ENCODE measurements around the gene HSFX3. TPM values are rescaled to one million over a fixed set of nuclear protein-coding genes. Genes with fewer than 3 reads are reported as not detected.
"Not testable (repeated sequence)": the region's sequence is repeated elsewhere in the genome, so short reads cannot be mapped to it uniquely, and the experiment has no call there.

Gene HSFX3
- total and polyA plus RNA-seq, 2 of the 13 experiments (the other 11 are each of a cell fraction or from before 2014, with no cell fraction given), result not detected

- POLR2A ChIA-PET, result no interaction called here
- ATAC-seq, result no peak
Measured at GRCh38 chrX:149563359-149563758, 13.6 kb upstream of the HSFX3 start.

GRCh38 chrX:149555251-149555650, 5.5 kb upstream of the HSFX3 start:
- ATAC-seq; H4K20me1 ChIP-seq (ENCODE audit: insufficient read depth, low read length); H2AFZ ChIP-seq (ENCODE audit: low read length); H3K9ac ChIP-seq (ENCODE audit: insufficient read depth, low read depth, low read length); POLR2A ChIA-PET; FAIRE-seq; H3K4me2 ChIP-seq (ENCODE audit: low read depth, low read length); H3K4me3 ChIP-seq (replicated peaks in 1 of 3; ENCODE audit: insufficient read depth in 1 of 3, low read depth in 2 of 3, low read length in 3 of 3); H3K27me3 ChIP-seq (ENCODE audit: control insufficient read depth in 1 of 2, insufficient read depth in 2 of 2, low read length in 2 of 2); in situ Hi-C loops (cut with HindIII; ENCODE audit: extremely low pct_ligation_motif_present, low pct_unique_long_range_greater_than_20kb); BruUV-seq (replicated peaks); H3K9me3 ChIP-seq (ENCODE audit: low read length); H3K4me1 ChIP-seq (ENCODE audit: insufficient read depth, low read length); H3K27ac ChIP-seq (ENCODE audit: extremely low read length, insufficient read depth, low read length); intact Hi-C loops (cut with micrococcal nuclease; ENCODE audit: unreplicated experiment); H3K36me3 ChIP-seq (replicated peaks in 1 of 2; ENCODE audit: control insufficient read depth in 1 of 2, insufficient read depth in 2 of 2, low read length in 2 of 2); CTCF ChIA-PET (ENCODE audit: low intra/inter-chr PET ratio, low total read pairs); DNase-seq (ENCODE audit: low spot score); H3K79me2 ChIP-seq (ENCODE audit: insufficient read depth, low read length): not testable (repeated sequence)
- WGBS (ENCODE audit: low lambda C conversion rate), result no CpG with 5 or more reads among the region's 4 CpGs

More at GRCh38 chrX:149563359-149563758, 13.6 kb upstream of the HSFX3 start:
- 0% methylated on average over 3 of the region's 4 CpGs for WGBS (ENCODE audit: low lambda C conversion rate)
- BruUV-seq (replicated peaks), result no TSS peak
- H3K36me3 ChIP-seq (replicated peaks in 1 of 2; ENCODE audit: control insufficient read depth in 1 of 2, insufficient read depth in 2 of 2, low read length in 2 of 2), result no peaks in the 10 kb centered on the region
- no peak for FAIRE-seq
- no peak overlapping the region for H2AFZ ChIP-seq (ENCODE audit: low read length)
- H3K9ac ChIP-seq (ENCODE audit: insufficient read depth, low read depth, low read length), result no peak overlapping the region
- intact Hi-C loops (cut with micrococcal nuclease; ENCODE audit: unreplicated experiment) (no loop called here), in situ Hi-C loops (cut with HindIII; ENCODE audit: extremely low pct_ligation_motif_present, low pct_unique_long_range_greater_than_20kb) (no loop called here)
- DNase-seq (ENCODE audit: low spot score), result no peak
- TF ChIP-seq ZNF251 (CRISPR knock-in tag; IDR thresholded peaks at IDR 0.05) (no peak), RCOR2 (CRISPR knock-in tag; IDR thresholded peaks at IDR 0.05) (no peak), HINFP (CRISPR knock-in tag; IDR thresholded peaks at IDR 0.05; ENCODE audit: low read depth) (no peak), HMG20A (CRISPR knock-in tag; IDR thresholded peaks at IDR 0.05; ENCODE audit: borderline replicate concordance) (no peak), ZNF605 (CRISPR knock-in tag; IDR thresholded peaks at IDR 0.05) (no peak), E2F2 (CRISPR knock-in tag; IDR thresholded peaks at IDR 0.05; ENCODE audit: borderline replicate concordance) (no peak), RXRB (CRISPR knock-in tag; IDR thresholded peaks at IDR 0.05; ENCODE audit: borderline replicate concordance) (no peak), NFATC3 (CRISPR knock-in tag; IDR thresholded peaks at IDR 0.05) (no peak), ZNF674 (CRISPR knock-in tag; IDR thresholded peaks at IDR 0.05; ENCODE audit: low read depth) (no peak)
- no peaks in the 10 kb centered on the region for H3K27me3 ChIP-seq (ENCODE audit: control insufficient read depth in 1 of 2, insufficient read depth in 2 of 2, low read length in 2 of 2)
- no peaks in the 10 kb centered on the region for H3K79me2 ChIP-seq (ENCODE audit: insufficient read depth, low read length)
- no peaks in the 10 kb centered on the region for H3K4me1 ChIP-seq (ENCODE audit: insufficient read depth, low read length)
- H3K27ac ChIP-seq (ENCODE audit: extremely low read length, insufficient read depth, low read length), result no peak overlapping the region
- no peak overlapping the region for H3K4me2 ChIP-seq (ENCODE audit: low read depth, low read length)
- H4K20me1 ChIP-seq (ENCODE audit: insufficient read depth, low read length), result no peaks in the 10 kb centered on the region
- no peak overlapping the region for H3K4me3 ChIP-seq (replicated peaks in 1 of 3; ENCODE audit: insufficient read depth in 1 of 3, low read depth in 2 of 3, low read length in 3 of 3)
- CTCF ChIA-PET (ENCODE audit: low intra/inter-chr PET ratio, low total read pairs), result no interaction called here
- no peaks in the 10 kb centered on the region for H3K9me3 ChIP-seq (ENCODE audit: low read length)

GRCh38 chrX:149551939-149552248, 2.2 kb upstream of the HSFX3 start:
- H3K9ac ChIP-seq (ENCODE audit: insufficient read depth, low read depth, low read length); H3K4me1 ChIP-seq (ENCODE audit: insufficient read depth, low read length); BruUV-seq (replicated peaks); H3K9me3 ChIP-seq (ENCODE audit: low read length); intact Hi-C loops (cut with micrococcal nuclease; ENCODE audit: unreplicated experiment); FAIRE-seq; in situ Hi-C loops (cut with HindIII; ENCODE audit: extremely low pct_ligation_motif_present, low pct_unique_long_range_greater_than_20kb); H3K4me2 ChIP-seq (ENCODE audit: low read depth, low read length); H3K79me2 ChIP-seq (ENCODE audit: insufficient read depth, low read length); H4K20me1 ChIP-seq (ENCODE audit: insufficient read depth, low read length); H3K4me3 ChIP-seq (replicated peaks in 1 of 3; ENCODE audit: insufficient read depth in 1 of 3, low read depth in 2 of 3, low read length in 3 of 3); DNase-seq (ENCODE audit: low spot score); POLR2A ChIA-PET; H3K27me3 ChIP-seq (ENCODE audit: control insufficient read depth in 1 of 2, insufficient read depth in 2 of 2, low read length in 2 of 2); H3K36me3 ChIP-seq (replicated peaks in 1 of 2; ENCODE audit: control insufficient read depth in 1 of 2, insufficient read depth in 2 of 2, low read length in 2 of 2); H3K27ac ChIP-seq (ENCODE audit: extremely low read length, insufficient read depth, low read length); CTCF ChIA-PET (ENCODE audit: low intra/inter-chr PET ratio, low total read pairs); H2AFZ ChIP-seq (ENCODE audit: low read length); ATAC-seq: not testable (repeated sequence)
- WGBS (ENCODE audit: low lambda C conversion rate), result no CpG with 5 or more reads among the region's 6 CpGs
